SW 1271 (cell line): ENCODE results near the gene ZNF488.
A peak's percentile ranks its signal among the peaks of the same experiment; 100 is the strongest.
"Not testable (repeated sequence)": the region's sequence is repeated elsewhere in the genome, so short reads cannot be mapped to it uniquely, and the experiment has no call there.

Experiments
- DNase-seq, 2 experiments: peaks; one replicate each; lab custom pipeline; 2025; lab: John Stamatoyannopoulos, UW

Gene ZNF488

DNA sequence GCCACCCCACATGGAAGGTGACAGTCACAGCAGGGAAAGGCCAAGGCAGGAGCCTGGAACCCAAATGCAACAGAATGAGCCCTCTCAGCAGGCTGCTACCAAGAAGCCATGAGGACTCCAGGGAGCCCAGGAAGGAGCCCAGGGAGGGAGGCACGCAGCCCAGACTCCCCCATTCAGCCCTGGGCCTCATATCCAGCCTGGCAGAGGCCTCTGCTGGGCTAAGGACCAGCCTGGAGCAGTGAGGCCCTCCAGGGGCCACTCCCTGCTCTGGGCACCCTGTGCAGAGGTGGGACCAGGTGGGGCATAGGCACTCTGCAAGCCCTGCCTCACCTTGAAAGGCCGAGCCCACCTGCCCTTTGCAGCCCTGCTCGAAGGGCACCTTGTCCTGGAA is 25.8 kb upstream of the ZNF488 start:
- no peak for DNase-seq

DNA sequence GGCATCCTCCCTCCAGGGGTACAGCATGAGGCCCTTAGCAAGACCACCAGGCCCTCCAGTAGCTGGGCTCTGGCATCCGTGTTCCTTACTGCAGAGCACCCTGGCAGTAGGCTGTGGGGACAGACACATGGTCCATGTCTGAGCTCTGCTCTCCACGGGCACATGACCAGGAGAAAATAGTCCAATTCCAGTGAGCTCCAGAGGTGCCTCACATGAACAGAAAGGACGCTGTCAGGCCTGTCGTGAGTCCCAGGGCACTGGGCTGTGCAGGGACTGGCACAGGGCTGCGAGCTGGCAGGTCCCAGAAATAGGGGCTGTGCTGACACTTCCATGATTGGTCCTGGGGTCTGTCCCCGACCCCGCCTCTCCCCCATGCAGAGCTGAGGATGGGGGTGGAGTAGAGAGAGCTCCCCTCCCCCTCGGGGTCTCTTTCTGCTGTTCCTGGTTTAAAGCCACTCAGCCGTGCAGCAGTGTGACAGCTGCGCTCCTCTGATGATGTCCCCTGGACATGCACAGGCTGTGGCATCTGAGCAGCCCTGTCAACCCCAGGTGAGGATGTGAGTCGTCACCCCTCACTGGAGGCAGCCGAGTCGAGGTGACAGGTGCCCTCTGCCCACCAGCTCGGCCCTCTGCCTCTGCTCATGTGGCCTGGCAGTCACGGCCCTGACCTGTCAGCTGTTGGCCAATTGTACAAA is 25.2 kb upstream of the ZNF488 start:
- no peak for DNase-seq

DNA sequence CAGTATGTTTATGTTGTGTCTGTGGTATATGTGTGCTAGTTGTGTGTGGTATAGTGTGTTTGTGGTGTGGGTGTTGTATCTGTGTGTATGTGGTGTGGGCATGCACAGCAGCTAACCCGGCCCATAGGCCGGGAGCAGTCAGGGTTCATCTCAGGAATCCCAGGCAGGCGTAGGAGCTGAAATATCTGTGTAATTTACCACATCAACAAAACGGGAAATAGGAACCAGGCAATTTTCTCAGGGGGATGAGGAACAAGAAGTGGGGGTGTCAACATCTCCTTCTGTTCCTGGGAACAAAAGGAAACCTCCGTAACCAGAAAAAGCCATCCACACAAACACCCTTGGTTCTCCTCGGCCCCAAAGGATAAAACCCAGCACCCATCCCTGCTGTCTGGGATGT is 24.5 kb upstream of the ZNF488 start:
- DNase-seq = no peak

DNA sequence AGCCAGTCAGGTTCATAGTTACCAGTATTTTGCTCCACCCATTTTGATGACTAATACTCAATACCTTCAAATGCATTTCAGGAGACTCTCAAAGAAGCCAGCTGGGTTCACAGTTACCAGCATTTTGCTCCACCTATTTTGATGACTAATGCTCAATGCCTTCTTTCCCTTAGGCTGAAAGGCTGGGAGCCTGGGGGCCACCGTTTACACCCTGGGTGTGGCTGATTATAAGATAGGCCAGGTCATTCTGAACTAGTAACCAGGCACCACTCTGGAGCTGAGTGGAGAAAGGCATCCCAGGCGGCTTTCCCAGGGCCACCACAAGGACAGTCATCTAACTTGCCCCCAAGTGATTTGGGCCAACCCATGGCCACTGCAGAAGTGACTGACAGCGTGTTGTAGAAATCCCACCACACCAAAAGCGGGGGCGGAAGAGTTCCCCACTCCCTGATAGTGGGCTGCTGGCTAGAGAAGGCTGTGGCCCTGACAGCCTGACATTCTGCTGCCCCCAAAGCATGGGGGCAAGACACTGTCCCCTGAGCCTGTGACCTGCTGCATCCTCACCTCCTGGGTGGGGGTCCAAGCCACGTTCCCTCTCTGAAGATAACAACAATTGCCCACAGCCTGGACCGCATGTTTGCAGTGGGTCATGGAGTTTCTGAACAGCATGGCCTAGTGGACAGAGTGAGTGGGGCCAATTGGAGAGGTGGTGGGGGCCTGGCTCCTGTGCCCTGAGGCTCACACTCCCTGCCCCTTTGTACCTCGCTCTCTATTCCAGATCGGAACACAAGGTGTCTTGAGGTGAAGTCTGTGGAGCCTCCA is 23.0 kb upstream of the ZNF488 start:
- peak; percentile 77 to 94 for DNase-seq

DNA sequence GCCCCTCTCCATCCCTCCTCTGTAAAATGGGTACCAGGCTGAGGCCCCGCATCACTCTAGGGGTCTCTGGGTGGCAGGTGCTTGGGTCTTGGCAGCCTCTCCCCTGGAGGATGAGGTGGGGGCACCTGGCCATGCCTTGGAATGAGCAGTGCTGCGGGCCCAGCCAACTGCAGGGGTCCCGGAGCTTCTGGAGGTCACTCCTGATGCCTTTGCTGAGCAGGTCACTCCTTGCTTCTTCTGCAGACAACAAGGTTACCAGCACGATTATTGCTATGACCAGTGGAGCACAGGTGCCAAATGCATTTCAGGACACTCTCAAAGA is 22.4 kb upstream of the ZNF488 start:
- no peak for DNase-seq

DNA sequence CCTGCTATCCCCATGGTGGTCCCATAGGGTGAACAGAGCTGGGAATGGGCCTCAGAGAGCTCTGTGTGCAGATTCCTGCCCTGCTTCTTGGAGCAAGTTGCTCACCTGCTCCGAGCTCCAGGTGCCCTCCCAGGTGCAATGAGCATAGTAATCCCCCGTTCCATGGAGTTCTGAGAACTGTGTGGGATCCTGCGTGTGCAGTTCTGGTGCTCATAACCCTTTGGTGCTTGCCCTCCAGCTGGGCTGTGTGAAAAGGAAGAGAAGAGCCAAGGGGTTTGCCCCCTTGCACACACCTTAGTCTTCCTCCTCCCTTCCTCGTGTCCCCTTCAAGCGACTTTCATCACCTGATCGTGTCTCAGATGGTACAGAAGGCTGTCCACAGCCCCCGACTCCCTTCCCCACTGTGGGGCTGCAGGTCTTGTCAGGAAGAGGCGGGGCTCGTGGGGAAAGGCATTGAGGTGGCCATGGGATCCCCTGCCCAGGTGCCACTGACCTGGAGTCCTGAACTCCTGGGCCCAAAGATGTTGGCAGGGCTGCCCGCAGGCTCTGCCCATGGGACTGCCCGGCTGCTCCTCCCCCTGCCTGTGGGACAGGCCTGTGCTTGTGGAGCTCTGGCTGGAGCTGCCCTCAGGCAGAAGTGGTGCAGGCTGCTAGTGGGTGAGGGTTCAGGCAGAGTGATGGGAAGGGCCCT is 21.9 kb upstream of the ZNF488 start:
- DNase-seq = peak in 1 of 2 experiments; percentile 8

DNA sequence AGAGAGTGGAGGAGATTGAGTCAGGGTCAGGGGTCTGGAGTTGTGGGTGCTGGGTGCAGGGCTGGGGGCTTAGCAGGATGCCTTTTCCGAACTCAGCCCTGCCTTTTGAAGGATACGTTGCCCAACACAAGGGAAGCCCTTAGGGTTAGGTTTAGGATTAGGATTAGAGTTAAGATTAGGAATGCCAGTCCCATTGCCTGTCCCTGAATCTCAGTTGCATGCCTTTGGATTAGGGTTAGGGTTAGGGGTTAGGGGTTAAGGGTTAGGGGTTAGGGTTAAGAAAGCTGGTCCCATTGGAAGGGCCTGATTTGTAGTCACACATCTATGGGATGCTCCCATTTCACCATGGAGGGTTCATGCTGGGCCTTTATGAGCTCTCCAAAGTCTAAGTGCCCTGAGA is 20.8 kb upstream of the ZNF488 start:
- no peak for DNase-seq

DNA sequence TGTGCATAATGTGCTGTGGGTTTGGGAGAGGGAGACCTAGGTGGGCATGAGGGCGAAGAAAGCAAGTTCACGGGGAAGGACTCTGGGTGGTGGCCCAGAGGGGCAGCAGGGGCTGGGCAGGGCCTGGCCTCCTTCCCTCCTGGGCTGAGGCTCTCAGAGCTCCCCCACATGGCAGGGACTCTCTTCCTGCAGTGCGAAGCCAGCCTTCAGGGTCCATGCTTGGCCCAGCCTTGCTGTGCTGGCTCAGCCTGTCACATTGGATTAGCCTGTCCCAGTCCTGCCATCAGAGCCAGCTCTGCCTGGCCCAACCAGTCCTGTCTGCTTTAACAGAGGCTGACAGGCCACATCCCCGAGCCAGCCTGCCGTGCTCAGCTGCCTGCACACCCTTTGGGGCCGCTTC is 20.4 kb upstream of the ZNF488 start:
- DNase-seq = no peak

DNA sequence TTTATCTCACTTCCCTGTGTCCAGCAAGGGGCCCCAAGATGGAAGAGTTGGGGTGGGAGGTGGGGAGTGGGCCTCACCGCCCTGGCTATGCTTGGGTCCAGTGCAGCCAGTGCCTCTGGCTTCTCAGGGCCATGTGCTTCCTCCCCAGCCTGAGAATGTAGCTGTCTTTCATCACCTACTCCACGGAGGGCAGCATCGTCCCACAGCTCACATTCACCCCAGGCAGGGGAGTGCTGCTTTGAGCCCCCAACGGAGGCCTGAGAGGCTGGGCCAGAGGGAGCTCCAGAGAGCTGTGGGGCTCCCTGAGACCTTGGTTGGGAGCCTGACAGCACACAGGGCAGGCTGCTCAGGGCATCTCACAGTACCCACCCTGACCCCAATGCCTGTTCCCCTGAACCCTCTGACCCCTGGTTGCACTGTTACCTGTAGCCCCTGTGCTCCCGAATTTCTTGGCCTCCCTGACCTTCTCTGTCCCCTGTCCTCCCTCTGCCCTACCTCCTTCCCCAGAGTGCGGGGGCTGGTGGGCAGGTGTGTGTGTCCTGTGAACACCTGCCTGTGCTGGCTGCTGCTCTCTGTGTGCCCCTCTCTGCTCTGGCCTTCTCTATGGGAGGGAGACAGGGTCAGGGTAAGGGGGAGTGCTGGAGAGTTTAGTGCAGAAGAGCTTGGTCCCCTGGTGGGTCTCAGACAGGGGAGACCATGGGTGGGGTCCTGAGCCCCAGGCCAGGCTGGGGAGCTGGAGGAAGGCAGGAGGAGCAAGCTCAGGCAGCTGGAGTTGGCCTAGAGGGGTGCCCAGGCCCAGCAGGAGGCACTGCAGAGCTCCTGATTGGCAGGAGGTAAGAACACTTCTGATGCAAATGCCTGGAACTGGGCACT is 19.6 kb upstream of the ZNF488 start:
- no peak for DNase-seq

DNA sequence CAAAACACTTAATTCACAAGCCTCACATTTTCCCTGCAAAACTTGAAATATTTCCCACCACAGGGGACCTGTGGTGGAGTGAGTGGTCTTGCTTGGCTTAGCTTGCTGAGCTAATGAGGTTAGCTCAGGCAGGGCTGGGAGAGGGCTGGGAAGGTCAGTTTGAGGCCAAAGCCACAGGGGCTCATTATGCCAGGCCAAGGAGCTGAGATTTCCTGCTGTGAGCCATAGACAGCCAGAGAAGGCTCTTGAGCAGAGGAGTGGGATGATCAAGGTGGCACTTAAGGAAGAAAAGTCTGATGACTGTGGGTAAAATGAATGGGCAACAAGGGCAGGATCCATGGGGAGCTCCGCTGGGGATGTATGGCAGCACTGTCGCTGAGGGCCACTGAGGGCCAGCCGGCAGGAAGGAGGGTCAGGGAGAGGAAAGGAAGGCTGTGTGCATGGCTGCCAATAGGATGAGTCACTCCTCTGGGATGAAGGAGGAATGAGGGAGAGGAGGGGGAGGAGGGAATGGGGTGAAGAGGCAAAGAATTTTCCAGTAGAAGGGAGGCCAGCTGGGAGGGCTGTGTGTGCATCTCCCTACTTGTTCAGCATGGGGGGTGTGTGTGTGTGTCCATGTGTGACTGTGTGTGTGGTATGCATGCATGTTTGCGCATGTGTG is 18.7 kb upstream of the ZNF488 start:
- DNase-seq = peak; percentile 59 to 87

DNA sequence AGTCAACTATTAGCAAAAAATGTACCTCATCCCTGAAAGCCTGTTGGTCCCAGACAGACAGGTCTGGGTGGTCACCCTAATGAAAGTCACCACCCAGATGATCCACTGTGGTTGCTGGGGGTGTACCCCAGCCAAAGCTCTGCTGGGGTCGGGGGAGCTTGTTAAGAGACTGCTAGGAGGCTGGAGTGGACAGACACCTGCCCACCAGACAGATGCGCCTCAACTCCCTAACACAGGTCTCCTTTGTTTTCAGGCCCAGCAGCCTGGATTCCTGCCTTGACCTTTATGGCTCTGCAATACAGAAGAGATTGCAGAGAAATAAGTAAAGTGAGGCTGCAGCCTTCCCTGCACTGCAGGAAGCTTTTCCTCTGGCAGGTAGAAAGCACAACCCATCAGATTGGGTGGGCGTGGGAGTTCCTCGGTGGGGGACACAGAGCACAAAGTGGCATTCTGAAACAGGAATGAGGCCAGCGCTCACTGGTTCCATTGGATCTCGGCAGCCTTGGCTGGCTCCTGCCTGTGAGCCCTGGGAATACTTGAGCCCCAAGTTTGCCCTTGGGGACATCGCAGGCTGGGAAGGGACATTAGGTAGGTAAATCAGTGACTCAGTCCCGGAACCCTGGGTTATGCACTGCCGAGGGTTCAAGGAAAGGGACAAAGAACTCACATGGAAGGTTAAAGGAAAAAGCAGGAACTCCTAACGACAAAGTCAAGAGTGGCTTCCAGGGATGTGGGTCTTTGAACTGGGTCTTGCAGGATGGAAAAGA is 18.0 kb upstream of the ZNF488 start:
- DNase-seq = no peak

DNA sequence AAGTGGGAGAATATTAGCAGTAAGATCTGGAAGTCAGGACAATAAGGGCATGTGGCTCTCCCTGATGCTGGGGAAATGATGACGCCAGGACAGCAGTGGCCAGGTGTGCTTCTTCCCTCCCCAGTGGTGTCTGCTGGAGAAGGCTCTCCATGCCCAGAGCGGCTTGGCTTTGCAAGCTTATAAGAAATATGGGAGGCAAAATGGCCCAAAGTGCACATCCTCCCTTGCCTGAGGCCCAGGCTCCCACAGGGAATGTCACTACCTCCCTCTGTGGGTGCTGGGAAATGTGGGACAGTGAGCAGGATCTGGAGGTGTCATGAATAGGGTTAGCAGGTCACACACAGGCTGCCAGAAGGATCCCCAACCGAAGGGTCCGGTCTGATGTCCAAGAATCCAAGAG is 17.1 kb upstream of the ZNF488 start:
- DNase-seq = no peak

DNA sequence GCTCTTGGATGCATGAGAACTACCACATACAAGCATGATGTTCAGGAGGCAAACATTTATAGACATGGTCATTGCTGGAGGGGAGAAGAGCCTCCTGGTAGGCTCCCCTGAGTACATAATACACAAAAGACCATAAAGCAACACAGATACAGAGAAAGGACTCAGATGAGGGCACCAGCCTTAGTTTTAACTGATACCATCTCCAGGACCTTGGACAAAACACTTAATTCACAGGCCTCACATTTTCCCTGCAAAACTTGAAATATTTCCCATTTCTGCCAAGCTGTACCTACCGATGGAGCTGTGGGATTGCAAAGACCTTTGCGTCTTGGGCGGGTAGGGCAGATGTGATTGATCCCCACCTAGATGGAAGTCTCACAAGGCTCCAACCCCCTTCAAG is 16.7 kb upstream of the ZNF488 start:
- DNase-seq = no peak

DNA sequence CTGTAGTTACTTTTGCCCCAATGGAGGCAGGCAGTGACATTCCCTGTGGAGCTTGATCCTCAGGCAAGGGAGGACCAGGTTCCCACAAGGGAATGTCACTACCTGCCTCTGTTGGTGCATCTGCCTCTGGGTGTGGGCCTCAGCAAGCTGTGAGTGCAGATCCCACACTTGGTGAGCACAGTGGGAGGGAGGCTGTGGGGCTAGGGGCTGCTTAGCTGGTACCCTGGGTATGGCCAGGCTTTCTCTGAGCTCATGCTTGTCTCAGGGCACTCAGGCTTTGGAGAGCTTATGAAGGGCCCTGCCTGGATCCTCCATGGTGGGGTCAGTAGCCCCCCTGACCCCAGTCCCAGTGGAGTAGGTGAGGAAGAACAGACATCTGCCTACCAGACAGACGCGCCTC is 16.2 kb upstream of the ZNF488 start:
- DNase-seq = no peak

DNA sequence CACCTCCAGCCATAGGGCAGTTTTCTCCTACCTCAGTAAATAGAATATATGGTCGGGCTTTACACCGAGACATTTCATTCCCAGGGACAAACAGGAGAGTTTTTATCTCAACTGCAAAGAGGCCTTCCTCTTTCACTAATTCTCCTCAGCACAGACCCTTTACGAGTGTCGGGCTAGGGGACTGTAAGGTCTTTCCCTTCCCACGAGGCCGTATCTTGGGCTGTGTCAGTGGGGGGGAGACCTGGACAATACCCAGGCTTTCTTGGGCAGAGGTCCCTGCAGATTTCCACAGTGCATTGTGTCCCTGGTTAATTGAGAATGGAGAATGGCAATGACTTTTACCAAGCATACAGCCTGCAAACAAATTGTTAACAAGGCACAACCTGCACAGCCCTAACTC is 13.2 kb upstream of the ZNF488 start:
- DNase-seq = no peak

DNA sequence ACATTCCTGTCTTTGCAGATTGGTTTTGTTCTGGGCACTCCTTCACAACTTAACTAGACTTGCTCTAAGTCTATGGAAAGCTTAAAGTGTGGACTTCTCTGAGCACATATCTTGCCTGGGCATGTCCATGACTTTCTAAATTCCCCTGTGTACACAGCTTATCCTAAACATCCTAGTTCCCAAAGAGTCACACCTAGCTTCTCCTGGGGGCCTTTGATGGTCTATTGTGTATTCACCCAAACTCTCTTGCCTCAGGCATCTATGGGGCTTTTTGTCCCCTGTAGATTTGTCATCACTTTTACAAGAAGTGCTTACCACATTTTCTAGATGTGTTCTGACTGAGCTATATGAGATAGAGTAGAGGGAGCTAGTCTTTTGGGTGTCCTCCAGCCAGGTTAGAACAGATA is 12.2 kb upstream of the ZNF488 start:
- DNase-seq = no peak

DNA sequence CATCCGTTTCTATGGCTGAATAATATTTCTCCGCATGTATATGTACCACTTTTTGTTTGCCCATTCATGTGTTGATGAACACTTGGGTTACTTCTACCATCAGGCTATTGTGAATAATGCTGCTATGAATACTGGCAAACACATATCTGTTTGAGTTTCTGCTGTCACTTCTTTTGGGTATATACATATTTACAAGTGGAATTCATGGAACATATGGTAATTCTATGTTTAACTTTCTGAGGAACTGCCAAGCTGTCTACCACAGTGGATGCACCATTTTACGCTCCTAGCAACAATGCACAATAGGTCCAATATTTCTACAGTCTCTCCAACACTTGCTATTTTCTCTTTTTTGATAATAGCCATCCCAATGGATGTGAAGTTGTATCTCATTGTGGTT is 5.5 kb upstream of the ZNF488 start:
- DNase-seq = no peak

DNA sequence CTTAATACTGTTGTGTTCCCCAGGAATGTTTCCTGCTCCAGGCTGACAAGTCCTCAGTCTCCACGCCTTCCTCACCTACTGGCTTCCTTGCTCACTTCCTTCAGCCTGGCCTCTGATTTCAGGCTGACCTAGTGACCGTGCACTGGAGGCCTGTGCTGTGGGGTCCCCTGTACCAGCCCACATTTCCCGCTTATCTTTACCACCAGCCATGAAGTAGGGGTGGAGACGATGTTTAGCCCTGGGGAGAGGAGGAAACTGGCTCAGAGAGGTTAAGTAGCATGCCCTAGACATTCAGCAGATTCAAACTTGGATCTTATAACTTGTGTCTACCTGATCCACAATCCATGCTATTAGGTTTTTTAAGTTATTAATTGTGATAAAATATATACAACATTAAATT is 4.8 kb upstream of the ZNF488 start:
- no peak for DNase-seq

DNA sequence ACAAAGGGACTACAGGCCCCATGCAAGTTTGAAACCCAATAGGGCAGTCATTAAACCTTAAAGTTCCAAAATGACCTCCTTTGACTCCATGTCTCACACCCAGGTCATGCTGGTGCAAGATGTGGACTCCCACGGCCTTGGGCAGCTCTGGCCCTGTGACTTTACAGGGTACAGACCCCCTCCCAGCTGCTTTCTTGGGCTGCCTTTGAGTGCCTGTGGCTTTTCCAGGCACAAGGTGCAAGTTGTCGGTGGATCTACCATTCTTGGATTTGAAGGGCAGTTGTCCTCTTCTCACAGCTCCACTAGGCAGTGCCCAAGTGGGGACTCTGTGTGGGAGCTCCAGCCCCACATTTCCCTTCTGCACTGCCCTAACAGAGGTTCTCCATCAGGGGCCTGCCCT is 2.0 kb upstream of the ZNF488 start:
- not testable (repeated sequence) for DNase-seq

DNA sequence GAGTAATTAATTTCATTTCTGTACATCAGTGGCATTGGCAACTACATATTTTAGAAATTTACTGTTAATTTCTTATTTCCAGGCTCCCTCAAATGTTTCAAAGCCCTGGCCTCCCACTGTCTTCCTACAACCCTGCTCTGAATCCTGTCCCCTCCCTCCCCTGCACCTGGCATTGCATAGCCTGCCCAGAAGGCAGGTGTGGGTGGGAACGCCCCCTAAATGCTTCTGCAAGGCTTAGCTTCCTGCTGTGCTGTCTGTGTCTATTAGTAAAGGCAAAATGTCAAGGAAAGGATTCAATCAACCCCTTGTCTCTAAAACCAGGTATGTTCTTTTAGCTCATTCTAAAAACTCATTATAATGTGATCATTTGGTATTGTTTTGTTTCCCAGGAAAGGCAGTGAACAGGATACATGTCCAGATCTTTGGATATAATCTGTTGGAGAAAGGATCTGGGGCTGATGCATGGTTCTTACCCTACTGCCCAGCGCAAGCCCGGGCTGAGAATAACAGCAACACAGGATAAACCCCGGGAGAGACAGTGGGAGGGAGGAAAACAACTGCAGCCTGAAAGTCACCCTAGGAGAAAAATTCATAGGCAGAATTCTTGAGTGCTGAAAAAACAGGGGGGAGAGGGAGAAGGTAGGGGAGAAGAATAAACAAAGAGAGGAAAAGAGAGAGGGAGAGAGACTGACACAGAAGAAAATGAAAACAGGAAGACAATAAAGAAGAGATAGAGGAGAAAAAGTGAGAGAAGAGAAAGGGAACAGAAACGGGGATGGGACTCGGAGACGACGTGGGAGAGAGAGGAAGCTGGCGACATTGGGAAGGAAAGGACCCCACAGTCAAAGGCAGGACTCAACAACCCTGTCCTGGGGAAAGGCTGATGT is 589 bp downstream of the ZNF488 start:
- no peak for DNase-seq
